ENCODE data around the gene HOXC6. TPM values are rescaled to one million over a fixed set of nuclear protein-coding genes. Genes with fewer than 3 reads are reported as not detected.

Gene HOXC6
- total and polyA plus RNA-seq, 10 of the 15 experiments (the other 5 are each of a cell fraction or from before 2014, with no cell fraction given) = 0.02 to 0.55 (median 0.45) TPM; not detected in 4

DNA sequence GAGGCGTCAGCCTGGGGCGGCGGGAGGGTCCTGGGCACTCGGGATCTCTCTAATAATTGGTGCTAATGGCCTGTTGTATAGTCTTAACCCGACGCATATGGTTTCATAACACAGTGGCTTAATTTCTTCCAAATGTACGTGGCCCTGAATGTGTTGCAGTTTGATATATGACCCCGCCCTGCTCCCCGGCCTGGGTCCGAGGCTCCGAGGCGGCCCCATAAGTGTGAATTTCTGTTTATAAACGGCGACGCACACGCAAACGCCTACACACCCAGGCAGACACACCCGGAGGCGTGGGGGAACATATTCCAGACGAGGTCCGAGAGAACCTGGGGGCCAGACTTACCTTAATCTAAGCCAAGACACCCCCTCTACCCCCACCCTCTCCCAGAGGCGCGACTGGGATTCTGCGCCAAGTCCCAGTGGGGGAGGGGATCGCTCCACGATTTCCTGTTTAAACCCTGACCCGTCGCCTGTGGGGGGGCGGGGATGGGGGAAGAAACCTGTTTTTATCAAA is 9.7 kb upstream of the HOXC6 start:
- Histone ChIP-seq H3K9me3 (replicated peaks; ENCODE audit: control insufficient read depth, insufficient read depth, low read length) (no peaks in the 10 kb centered on the region), H3K36me3 (ENCODE audit: control insufficient read depth in 2 of 2, insufficient read depth in 2 of 2, low read length in 1 of 2) (no peaks in the 10 kb centered on the region), H3K4me2 (ENCODE audit: control insufficient read depth, insufficient read depth) (peak overlapping the region; percentile 95), H3K27ac (ENCODE audit: control insufficient read depth, insufficient read depth) (peak overlapping the region; percentile 80), H2AFZ (ENCODE audit: control insufficient read depth, low read depth, low read length) (peak overlapping the region; percentile 89), H3K9ac (ENCODE audit: control insufficient read depth, insufficient read depth, low read length) (peak overlapping the region; percentile 93), H3K4me1 (ENCODE audit: control insufficient read depth, insufficient read depth, low read length) (peaks cover 21% of the 10 kb centered on the region), H3K4me3 (peak overlapping the region; percentile 88), H4K20me1 (ENCODE audit: control insufficient read depth, insufficient read depth) (no peaks in the 10 kb centered on the region; the same call in 1 of the 2 replicates), H3K27me3 (replicated peaks in 1 of 2; ENCODE audit: control insufficient read depth in 2 of 2, insufficient read depth in 2 of 2, low read length in 1 of 2) (peaks cover 6 to 24% of the 10 kb centered on the region in 2 experiments), H3K79me2 (ENCODE audit: control insufficient read depth, insufficient read depth, low read length) (no peaks in the 10 kb centered on the region)
- no peak for DNase-seq (ENCODE audit: low read depth, low spot score)
- no peak for FAIRE-seq
- intact Hi-C loops (cut with micrococcal nuclease; ENCODE audit: unreplicated experiment) (loop anchor here (1.0 kb wide), 1 partner anchor 35 kb away; the partner anchor contains the start of gene HOXC4), in situ Hi-C loops (cut with MboI) (no loop called here)
- ChIA-PET POLR2A (interaction anchor here (1.1 kb wide), 1 partner anchor 180 kb away, joined by 3 read pairs; no protein-coding TSS in a partner anchor), CTCF (interaction anchor here (3.5 kb wide), 1 partner anchor 11 kb away, joined by 27 read pairs; the partner anchor contains the start of gene HOXC8), RAD21 (ENCODE audit: unreplicated experiment) (interaction anchor here (1.6 to 1.8 kb wide), 2 partner anchors 14 to 171 kb away, joined by 17 to 21 read pairs; partner anchors contain the start of genes HOXC5 and SMUG1), SMC1A (ENCODE audit: uncharacterized antibody, unreplicated experiment) (no interaction called here)
- TSS peak; percentile 97 for BruUV-seq (replicated peaks)
- peak; percentile 2; the same call in 2 of the 3 replicates for ATAC-seq
- WGBS (ENCODE audit: insufficient coverage, insufficient replicate concordance, low lambda C conversion rate, missing lambda C conversion rate) = 50% methylated on average over 24 of the region's 29 CpGs
- no peak for TF ChIP-seq BCL3 (IDR thresholded peaks at IDR 0.05; ENCODE audit: borderline replicate concordance, insufficient read depth, low read depth, low read length, poor library complexity, severe bottlenecking)
- no peak for TF ChIP-seq SRF (IDR thresholded peaks at IDR 0.05; ENCODE audit: low read depth in 2 of 2, low read length in 2 of 2)
- TF ChIP-seq BCL11A (IDR thresholded peaks at IDR 0.05; ENCODE audit: low read depth, low read length) = no peak
- 0 out of 2 replicates have a peak, but pooled peaks have one; percentile 11 for TF ChIP-seq CREB1 (IDR thresholded peaks at IDR 0.05; ENCODE audit: low read depth)
- no peak for TF ChIP-seq TCF7 (IDR thresholded peaks at IDR 0.05; ENCODE audit: borderline replicate concordance)
- peak in 1 of 2 experiments; percentile 1; a peak in 1 of 4 replicates for TF ChIP-seq IKZF2 (IDR thresholded peaks at IDR 0.05)
- TF ChIP-seq, protein P1, sequence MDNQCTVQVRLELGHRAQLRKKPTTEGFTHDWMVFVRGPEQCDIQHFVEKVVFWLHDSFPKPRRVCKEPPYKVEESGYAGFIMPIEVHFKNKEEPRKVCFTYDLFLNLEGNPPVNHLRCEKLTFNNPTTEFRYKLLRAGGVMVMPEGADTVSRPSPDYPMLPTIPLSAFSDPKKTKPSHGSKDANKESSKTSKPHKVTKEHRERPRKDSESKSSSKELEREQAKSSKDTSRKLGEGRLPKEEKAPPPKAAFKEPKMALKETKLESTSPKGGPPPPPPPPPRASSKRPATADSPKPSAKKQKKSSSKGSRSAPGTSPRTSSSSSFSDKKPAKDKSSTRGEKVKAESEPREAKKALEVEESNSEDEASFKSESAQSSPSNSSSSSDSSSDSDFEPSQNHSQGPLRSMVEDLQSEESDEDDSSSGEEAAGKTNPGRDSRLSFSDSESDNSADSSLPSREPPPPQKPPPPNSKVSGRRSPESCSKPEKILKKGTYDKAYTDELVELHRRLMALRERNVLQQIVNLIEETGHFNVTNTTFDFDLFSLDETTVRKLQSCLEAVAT (IDR thresholded peaks at IDR 0.05) = peak; percentile 62; the same call in 1 of the 2 replicates
- no peak for TF ChIP-seq KAT2A (conservative IDR thresholded peaks at IDR 0.05; ENCODE audit: control insufficient read depth, low read depth, low read length)
- TF ChIP-seq TCF3 (IDR thresholded peaks at IDR 0.05; ENCODE audit: borderline replicate concordance, insufficient read depth, low read depth, low read length) = no peak
- TF ChIP-seq CEBPZ (IDR thresholded peaks at IDR 0.05; ENCODE audit: low read depth, low read length) = no peak
- no peak for TF ChIP-seq ASH2L (IDR thresholded peaks at IDR 0.05; ENCODE audit: borderline replicate concordance, low read depth)
- TF ChIP-seq SUZ12 (IDR thresholded peaks at IDR 0.05; ENCODE audit: unreplicated experiment) = no peak
- TF ChIP-seq RCOR1 (conservative IDR thresholded peaks at IDR 0.05; ENCODE audit: low read depth, low read length) = 0 out of 2 replicates have a peak, but pooled peaks have one; percentile 7
- 0 out of 2 replicates have a peak, but pooled peaks have one; percentile 8 for TF ChIP-seq ZNF217 (IDR thresholded peaks at IDR 0.05)
- TF ChIP-seq, protein P2, sequence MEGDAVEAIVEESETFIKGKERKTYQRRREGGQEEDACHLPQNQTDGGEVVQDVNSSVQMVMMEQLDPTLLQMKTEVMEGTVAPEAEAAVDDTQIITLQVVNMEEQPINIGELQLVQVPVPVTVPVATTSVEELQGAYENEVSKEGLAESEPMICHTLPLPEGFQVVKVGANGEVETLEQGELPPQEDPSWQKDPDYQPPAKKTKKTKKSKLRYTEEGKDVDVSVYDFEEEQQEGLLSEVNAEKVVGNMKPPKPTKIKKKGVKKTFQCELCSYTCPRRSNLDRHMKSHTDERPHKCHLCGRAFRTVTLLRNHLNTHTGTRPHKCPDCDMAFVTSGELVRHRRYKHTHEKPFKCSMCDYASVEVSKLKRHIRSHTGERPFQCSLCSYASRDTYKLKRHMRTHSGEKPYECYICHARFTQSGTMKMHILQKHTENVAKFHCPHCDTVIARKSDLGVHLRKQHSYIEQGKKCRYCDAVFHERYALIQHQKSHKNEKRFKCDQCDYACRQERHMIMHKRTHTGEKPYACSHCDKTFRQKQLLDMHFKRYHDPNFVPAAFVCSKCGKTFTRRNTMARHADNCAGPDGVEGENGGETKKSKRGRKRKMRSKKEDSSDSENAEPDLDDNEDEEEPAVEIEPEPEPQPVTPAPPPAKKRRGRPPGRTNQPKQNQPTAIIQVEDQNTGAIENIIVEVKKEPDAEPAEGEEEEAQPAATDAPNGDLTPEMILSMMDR (IDR thresholded peaks at IDR 0.05 in 2 of 3, conservative IDR thresholded peaks at IDR 0.05 in 1 of 3; ENCODE audit: control insufficient read depth in 2 of 3, extremely low read depth in 1 of 3, insufficient read depth in 1 of 3, low read depth in 3 of 3, low read length in 3 of 3) = no peak

Data from GM12878 (cell line).